ENCODE data around the gene SLC30A3.
"Not testable (repeated sequence)": the region's sequence is repeated elsewhere in the genome, so short reads cannot be mapped to it uniquely, and the experiment has no call there.

Gene SLC30A3

DNA sequence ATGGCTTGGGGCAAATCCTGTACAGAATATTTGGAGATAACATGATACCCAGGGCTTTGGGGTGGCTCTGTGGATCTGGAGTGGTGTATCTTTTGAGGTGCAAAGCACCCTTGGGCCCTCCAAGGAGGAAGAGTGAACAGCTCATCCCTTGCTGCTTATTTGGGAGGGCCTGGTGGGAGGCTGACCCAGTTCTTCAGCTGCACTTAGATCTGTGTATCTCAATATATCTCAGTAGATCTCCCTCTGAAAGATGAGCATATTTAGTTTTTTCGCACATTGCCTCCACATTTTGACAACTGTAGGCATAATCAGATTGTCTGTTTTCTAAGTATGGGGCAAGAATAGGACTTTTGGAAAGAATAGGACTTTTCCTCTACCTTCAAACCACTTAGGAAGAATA, 22.1 kb upstream of the SLC30A3 start:
- DNase-seq = no peak

DNA sequence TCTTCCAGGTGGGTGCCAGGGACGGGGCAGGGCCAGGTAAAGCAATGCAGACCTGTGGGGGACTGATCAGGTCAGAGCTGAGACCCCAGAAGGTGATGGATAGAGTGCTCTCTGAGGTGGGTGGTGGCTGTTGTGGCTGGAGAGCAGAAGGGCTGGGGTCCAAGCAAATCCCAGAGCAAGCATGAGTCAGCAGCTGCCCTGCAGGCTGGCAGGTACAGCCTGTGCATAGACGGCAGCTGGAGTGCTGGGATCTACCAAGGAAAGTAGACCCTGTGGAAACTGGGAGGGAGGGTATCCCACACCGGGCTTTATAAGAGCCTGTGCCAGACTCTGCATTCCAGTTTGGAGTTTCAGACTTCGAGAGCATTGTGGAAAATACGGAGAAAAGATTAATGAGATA, 20.0 kb upstream of the SLC30A3 start:
- DNase-seq = no peak

DNA sequence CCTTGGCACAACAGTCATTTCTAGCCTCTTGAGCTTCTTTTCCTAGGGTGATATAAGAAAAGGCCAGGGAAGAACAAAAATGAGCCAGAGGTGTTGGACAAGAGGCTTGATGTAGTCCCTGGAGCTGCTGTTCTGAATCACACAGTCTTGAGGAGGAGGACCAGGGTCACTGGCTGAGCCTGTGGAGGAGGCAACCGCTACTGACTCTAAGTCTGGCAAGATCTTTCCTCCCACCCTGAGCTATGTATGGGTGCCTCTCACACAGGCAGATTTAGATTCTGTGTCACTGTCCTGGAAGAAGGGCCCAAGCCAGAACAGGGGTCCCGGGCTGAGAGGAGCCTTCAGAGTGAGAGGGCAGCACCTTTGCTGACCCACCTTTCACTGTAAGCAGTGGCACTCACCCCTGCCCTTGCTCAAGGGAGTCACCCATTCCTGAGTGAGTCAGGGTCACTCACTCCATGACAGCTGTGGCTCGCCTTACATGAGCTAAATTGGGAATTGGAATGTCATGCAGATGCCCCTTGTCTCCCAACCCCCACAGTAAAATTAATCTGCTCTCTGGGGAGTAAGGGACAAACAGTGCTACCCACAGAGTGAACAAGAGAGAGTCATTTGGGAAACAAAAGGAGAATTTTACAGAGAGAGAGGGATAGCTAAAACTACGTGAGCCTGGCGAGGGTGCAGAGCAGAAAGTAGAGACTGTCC, 19.2 kb upstream of the SLC30A3 start, which contains the start of gene TRIM54:
Gene TRIM54 (plus strand): TSS at position 575 of the 705 bp plus-strand sequence. CDS start 303 bp downstream, outside the sequence.
- DNase-seq = no peak

DNA sequence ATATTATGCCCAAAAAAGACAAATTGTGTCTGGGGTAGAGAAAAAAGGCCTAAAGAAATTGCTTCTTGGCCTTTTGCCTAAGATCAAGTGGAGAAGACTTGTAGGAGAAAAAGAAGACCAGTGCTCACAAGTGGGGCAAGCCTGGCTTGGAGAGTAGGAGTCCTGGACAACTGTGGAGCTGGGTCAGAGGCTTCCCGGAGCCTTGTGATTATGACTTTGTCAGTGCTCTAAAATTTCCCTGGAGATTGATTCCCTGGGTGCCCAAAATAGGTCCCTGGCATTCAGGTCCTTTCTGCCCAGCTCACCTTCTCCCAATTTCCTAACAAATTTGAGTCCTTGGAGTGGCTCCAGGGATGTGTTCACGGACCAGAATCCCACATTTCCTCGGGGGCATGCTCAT, 18.6 kb upstream of the SLC30A3 start:
- DNase-seq = no peak

DNA sequence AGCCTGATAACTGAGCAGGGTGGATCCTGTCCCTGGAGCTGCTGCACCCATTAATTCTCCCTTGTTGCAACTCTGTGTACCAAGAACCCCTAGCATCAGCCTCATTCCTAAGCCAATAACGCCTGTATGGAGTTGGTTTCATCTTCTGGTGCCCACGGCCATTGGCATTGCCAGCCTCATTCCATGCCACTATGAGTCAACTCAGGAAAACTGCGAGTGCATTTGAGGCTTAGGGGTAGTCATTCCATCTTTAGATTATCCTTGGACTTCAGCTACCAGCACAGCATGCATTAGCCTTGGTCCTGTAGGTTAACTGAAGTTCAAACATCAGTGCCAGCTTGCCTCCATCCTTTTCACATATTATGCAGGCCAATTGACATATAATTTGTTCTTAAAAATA, 18.0 kb upstream of the SLC30A3 start:
- no peak for DNase-seq

DNA sequence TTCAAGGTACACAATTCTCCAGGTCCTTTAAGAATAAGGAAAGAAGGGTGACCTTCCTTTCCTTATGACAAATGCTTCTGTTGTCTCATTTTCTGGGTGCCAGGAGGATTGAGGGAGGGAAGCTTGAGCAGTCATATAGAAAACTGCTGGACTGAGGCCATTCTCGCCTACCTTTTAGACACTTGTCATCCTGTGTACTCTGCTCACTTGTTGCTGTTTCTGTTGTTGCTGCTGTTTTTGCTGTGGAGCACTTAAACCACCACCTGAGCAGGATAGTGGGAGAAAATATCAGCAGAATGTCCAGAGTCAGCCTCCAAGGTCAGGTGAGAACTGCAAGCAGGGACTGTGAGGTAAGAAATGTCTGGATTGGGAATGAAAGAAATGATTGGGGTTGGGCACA, 15.2 kb upstream of the SLC30A3 start:
- DNase-seq = no peak

DNA sequence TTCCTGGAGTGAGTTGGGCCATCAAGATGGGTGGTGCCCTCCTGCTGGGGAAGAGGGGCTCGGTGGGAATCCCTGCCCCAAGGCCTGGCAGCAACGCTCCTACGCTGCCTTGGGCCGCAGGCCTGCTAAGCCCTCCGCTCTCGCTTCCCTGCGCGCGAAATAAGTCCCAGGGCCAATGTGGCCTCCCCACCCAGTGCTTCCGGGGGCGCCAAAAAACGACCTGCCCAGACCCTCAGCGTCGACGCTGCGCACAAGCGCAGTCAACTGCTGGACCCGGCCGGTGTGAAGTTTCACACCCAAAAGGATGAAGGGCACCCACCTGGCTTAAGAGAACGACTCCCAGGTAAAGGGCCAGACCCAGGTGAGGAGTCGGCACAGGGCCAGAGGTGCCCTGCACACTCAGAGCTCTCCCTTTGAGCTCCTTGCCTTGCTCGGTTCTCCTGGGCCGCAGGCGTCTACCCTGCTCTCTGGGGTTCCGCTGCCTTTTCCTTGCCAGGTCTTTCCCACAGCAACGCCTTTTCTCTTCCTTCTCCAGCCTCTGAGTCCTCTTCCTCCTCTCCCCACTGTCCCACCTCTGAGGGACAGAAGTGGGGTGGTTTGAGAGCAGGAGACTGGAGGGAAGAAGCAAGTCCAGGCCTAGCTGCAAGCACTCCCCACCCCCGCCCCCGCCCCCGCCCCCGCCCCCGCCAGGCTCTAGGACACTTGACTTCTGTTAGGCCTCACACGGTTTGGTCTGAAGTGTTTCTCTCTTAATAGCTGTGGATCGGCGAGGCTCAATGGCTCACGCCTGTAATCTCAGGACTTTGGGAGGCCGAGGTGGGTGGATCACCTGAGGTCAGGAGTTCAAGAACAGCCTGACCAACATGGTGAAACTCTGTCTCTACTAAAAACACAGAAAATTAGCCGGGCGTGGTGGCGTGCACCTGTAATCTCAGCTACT, 12.6 kb upstream of the SLC30A3 start, which contains the start of gene DNAJC5G:
Gene DNAJC5G (plus strand): TSS at position 223 of the 940 bp plus-strand sequence. CDS start 1,296 bp downstream, outside the sequence.
- DNase-seq = no peak

DNA sequence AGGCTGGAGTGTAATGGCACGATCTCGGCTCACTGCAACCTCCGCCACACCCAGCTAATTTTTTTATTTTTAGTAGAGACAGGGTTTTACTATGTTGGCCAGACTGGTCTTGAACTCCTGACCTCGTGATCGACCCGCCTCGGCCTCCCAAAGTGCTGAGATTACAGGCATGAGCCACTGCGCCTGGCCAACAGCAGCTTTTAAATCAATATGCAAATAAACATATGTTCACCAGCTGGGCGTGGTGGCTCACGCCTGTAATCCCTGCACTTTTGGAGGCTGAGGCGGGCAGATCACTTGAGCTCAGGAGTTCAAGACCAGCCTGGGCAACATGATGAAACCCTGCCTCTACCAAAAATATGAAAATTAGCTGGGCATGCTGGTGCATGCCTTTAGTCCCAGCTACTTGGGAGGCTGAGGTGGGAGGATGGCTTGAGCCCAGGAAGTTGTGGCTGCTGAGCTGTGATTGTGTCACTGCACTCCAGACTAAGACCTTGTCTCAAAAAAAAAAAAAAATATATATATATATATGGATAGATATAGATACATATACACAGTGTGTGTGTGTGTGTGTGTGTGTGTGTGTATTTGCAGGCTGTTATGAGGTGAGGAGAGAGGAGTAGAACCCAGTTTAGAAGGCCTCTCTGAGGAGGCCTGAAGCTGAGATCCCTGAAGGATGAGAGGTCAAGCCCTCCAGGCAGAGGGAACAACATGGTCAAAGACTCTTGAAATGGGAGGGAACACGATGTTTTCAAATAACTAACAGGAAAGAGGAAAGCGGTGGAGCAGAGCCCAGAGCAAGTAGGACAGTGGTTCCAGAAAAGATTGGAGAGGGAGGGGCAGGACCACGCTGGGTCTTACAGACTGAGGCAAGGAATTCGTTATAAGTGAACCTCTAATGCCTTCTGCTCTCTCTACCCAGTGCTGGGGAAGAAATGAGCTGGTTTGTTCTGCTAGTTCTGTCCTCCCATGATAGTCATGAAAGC, 10.0 kb upstream of the SLC30A3 start:
- DNase-seq = not testable (repeated sequence)

DNA sequence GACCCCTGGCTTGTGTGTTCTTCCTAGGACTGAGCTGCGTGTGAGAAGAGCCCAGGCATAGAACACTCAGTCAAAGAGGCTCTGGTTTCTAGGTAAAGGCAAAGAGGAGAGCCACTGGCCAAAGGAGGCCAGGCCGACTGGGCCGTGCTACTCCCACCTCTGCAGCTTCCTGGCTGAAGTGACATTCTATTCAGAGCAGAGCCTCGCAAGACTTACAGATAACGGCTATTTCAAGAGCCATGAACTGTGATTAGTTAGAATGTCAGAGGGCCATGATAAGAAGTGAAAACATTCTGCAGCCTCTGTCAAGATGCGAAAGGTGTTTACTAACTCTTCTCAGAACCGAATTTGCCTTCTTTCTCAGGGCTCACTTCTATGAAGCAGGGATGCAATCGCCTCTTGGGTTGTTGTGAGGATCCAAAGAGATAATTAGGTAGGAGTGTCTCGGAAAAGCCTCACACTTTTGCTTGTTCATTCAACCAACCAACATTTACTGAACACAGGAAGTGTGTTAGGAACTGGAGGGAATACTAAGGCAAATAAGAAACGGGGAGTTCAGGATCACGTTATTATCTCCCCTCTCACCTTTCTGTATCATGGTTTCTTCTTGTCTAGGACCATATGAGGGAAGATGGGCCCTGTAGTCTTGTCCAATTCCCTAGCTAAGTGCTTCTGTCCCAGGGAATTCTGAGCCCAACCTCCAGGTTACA, 8.9 kb upstream of the SLC30A3 start:
- DNase-seq = no peak

DNA sequence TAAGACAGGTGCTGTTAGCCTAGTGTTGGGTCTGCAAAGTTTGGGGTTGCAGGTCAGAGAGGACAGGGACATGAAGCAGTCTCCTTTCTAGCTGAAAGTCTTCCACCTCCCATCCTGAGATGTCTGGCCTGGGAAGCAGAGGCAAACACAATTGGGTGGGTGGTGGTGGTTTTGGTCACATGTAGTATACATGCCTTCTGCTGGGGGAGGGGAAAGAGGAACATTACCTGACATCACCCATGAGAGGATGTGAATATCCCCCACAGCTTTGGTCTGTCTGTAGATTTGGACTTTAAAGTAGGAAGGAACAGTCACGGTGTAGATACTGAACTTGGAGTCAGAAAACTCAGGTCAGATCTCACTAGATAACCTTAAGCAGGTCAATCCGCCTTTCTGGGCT, 7.8 kb upstream of the SLC30A3 start:
- no peak for DNase-seq

DNA sequence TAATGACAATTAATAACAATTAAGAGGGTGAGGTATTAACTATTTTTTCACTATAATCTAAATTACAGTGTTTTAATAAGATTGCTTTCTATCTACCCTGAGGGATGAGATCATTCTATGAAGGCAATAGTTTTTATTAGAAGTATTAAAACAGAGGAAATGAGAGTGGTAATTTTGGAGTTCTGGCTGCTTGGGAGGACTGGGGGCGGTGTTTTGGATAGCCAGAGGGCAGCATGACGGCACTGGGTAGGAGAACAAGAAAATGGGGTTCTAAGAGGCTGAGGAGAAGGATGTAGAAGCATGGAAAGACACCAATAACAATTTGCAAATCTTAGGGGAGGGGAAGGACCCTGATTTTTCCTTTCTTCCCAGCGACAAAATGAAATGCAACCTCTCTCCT, 7.3 kb upstream of the SLC30A3 start:
- DNase-seq = no peak

DNA sequence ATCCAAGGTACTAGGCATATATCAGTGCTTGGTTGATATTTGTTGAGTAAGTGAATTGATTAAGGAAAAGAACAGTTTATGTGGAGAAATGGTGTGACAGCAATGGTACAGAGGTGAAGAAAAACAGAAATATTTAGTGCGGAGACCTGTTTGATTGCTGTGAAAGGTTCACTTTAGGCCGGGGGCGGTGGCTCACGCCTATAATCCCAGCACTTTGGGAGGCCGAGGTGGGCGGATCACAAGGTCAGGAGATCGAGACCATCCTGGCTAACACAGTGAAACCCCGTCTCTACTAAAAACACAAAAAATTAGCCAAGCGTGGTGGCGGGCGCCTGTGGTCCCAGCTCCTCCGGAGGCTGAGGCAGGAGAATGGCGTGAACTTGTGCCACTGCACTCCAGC, 5.4 kb upstream of the SLC30A3 start:
- not testable (repeated sequence) for DNase-seq

DNA sequence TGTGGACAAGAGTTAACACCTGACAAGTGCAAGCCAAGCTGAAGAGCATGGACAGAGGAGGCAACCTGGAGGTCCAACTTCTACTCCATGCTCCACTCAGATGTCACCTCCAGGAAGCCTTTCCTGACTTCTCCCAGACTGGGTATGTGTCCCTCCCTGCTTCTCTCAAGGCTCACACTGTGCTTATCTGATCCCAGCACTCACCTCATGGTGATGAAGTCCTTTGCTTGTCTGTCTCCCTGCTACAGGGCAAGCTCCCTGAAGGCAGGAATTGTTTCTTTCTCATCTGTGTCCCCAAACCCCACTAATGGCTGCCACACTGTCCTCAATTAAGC, 2.7 kb upstream of the SLC30A3 start:
- no peak for DNase-seq

DNA sequence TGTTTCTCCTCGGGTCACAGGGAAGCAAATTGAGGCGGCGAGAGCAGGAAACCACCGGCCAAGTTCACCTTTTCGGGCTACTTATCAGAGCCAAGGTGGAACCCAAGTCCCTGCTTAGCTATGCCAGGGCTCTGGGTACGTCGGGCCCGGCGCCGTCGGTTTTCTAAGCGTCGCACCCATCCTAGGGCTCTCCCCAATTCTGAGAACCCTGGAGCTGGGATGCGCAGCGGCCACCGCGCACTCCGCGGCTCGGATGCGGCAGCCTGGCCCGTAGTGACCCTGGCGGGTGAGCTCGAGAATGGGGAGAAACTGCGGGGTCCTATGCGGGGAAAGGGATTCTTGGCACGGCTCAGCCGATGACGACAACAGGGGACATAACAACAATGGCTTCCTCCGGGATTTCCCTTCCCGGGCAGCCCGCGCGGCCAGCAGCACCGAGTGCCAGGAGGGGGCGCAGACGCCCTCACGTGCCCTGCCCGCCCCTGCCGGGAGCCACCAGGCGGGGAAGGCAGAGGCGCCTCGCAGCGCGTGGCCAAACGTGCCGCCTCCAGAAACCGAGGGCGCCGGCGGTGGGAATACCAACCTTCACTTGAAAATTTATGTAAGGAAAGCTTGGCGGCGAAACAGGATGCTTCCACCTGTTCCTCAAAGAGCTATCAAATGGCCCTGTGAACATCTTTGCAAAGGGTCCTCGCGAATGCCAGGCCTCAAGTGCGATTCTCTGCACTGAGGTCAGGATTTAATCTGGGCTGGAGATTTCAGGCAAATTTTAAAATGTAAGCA, 2.1 kb upstream of the SLC30A3 start:
- no peak for DNase-seq

DNA sequence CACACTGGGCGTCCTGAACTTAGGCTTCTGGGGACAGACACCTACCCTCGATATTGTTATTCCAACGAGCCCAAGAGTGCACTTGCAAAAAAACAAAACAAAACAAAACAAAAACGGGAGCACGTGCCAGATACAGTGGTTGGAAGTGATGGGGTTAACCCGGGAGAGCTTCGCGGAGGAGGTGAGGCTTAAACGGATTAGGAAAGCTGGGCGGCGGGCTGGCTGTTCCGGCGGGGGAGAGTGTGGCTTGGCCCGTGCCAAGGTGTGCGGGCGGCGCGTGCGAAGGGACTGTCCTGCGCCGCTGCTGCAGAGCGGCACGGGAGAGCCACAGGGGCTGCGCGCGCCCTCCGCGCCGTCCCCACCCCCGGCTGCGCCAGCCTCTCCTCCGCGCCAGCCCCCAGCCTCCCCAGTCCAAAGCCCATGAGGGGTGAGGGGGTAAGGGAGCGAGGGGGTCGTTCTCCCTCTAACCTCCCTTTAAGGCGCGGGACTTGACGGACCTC, 1.5 kb upstream of the SLC30A3 start:
- no peak for DNase-seq

DNA sequence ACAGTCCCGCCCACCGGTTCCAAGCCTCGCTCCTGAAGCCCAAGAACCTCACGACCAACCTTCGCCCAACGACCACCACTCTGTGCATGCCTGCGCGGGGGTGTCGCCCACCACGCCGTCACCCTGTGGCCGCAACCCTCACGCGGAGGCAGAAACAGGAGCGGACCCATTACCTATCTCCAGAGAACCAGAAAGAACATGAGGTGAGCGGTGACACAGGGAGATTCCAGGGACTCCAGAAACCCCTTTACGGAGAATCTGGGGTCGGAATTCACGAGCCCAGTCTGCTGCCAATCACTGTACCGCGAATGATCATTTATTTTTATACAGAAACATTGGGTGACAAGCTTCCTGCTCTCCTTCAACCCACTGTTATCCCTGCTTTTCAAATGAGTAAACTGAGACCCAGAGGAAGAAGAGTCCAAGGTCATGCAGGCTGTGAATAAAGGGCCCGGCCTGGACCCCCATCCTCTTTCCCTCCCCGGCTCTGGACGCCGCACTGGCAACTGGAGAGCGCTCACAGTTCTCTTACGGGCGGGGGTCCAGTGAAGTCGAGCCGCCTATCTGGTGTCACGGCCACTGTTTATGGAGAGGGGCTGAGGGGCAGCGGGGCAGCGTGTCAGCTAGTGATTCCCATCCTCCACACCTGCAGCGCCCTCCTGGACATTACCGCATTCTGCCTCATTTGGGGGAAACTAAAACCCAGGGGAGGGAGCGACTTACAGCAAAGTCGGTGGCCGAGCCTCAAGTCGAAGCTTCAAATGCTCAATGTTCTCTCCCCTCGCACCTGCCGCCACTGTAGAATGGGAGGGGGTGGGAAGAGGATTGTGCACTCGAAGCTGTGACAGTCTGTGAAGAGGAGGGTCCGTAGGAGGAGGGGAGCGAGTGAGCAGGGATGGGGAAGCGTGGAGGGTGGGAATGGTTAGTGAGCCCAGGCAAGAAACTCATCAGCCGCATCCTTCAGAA, 723 bp upstream of the SLC30A3 start:
- DNase-seq = no peak

DNA sequence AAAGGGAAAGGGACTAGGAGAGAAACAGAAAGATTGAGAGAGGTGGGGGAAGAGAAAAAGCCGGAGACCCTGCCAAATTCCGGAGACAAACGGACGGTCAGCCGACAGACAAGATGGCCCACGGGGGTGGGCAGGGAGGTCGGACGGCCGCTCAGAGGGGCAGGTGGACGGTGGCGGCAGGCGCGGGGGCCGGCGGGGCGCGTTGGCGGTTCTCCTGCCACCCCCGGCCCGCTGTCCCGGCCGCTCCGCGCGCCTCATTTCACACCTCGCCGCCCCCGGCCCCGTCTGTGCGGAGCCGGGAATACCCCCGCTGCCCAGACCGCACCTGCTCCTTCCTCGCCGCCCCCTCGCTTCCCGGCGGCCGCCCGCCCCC, 935 bp downstream of the SLC30A3 start:
- no peak for DNase-seq

DNA sequence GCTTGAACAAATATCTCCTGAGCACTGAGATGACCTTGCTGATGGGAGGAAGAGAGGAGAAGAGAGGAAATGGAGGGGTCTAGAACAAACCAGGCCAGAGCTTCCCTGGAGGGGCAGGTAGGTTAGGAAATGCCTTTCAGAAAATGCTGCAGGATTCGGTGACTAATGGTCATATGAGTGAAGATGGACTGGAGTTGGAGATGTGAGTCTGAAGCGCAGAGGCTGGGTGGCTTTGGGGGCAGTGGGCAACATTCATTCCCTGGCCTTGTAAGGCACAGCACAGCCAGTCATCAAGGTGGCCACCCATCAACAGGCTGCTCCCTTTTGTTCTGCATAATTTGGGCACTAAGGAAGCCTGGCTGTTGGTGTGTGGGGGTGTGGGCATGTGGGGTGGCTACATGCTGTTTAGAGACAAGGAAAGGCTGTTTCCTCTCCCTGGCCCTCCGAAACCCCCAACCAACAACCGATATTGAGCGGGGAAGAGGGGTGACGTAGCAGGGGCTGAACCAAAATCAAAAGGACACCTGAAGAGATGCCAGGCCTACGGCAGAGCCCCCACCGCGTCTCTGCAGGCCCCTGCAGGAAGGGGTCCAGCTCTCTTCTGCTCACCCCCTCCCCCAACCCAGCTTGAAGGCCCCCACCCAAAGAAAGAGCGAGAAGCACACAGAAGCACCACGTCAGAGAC, 1.5 kb downstream of the SLC30A3 start:
- DNase-seq = no peak

DNA sequence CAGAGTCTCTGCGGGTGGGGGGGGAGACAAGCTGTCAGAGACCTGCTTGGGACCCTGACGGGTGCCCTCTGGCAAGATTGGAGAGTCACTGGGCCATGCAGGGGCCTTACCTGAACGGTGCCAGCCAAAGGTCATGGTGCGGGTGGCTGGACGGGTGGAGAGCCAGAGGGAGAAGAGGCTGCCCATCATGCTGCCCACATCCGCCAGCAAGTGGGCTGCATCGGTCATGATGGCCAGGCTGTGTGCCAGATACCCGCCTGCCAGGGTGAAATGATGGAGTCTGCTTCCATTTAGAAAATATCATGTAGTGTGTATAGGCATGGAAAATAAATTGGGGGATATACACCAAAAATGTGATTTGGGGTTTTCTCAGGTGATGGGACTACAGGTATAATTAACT, 4.8 kb downstream of the SLC30A3 start:
- DNase-seq = no peak
